Ovary (tissue), 9 donors: ENCODE data around the gene USP43. TPM values are rescaled to one million over a fixed set of nuclear protein-coding genes. Genes with fewer than 3 reads are reported as not detected.
"Not testable (repeated sequence)": the region's sequence is repeated elsewhere in the genome, so short reads cannot be mapped to it uniquely, and the experiment has no call there.

Experiments
- DNase-seq, 5 donors: peaks; one replicate each; pipeline ENCODE4 v3.0.0-alpha.2; 2019 to 2020
- H3K27ac ChIP-seq, 2 donors: fragments of 200-600 bp; one replicate each; pipeline versions ENCODE4 v1.5.1 to v1.8.0; 2019 to 2022
- H3K27me3 ChIP-seq: fragments of 200-600 bp; one replicate; pipeline ENCODE4 v1.8.0; 2022
- H3K36me3 ChIP-seq: fragments of 200-600 bp; sonication (generic); one replicate; pipeline ENCODE4 v1.5.1; 2019
- H3K4me1 ChIP-seq: one replicate; pipeline ENCODE4 v1.8.1; 2013; ENCODE audit warnings: mild to moderate bottlenecking, moderate library complexity; ENCODE audit not compliant: insufficient read depth
- H3K4me3 ChIP-seq: fragments of 200-600 bp; sonication (generic); one replicate; pipeline ENCODE4 v1.5.1; 2017
- H3K9me3 ChIP-seq, 2 donors: fragments of 200-600 bp in 1 of 2; sonication (generic) in 1 of 2; one replicate each; pipeline versions ENCODE4 v1.5.1 to v1.8.1; 2013 to 2019; ENCODE audit warnings: mild to moderate bottlenecking in 1 of 2, moderate library complexity in 1 of 2
- CTCF ChIP-seq, 3 donors: fragments of 450-650 bp in 2 of 3; fragments of 200-600 bp in 1 of 3; IDR thresholded peaks; one replicate each; pipeline versions ENCODE4 v1.5.1 to v1.8.0; 2016 to 2022; ENCODE audit warnings: antibody characterized with exemption in 3 of 3, mild to moderate bottlenecking in 1 of 3
- EP300 ChIP-seq: sonication (generic); formaldehyde crosslinking; IDR thresholded peaks from one replicate; pipeline ENCODE4 v1.6.1; 2017; ENCODE audit warnings: antibody characterized with exemption
- POLR2A ChIP-seq: fragments of 450-650 bp; IDR thresholded peaks from one replicate; pipeline ENCODE4 v1.6.1; 2017; ENCODE audit warnings: antibody characterized with exemption, mild to moderate bottlenecking, moderate library complexity
- WGBS, 3 donors: extraction: QIAGEN DNeasy Blood & Tissue Kit in 1 of 3; methylation state at CpG; one replicate each; pipeline versions ENCODE4 v1.1.5 to v1.1.7; 2013 to 2017; 5-methylcytosine and 5-hydroxymethylcytosine counted together
- intact Hi-C, 4 donors: fragments of 100-400 bp; cut with DNase I; formaldehyde crosslinking; loops; one replicate each; pipeline versions ENCODE4 v1.11.0 to v1.15.1; 2022 to 2023
- polyA plus RNA-seq, 2 donors: library from polyadenylated mRNA; stranded (reverse); fragments of 200-250 nt in 1 of 2; fragments of 350-450 nt in 1 of 2; fragmentation: Illumina TruSeq in 1 of 2; extraction: RNeasy Lipid Tissue Mini Kit (QIAGEN cat#74804) in 1 of 2; gene quantifications; one replicate each; pipeline ENCODE4 v1.2.3, GENCODE V29; 2013 to 2014
- total RNA-seq, 7 donors: library from RNA; depleted of rRNA in 2 of 7; stranded (reverse); fragments of >200 nt in 2 of 7; fragmentation: NEBNext Ultra II Directional in 3 of 7; extraction: Animal tissue kit (Norgen Biotek cat#: 25700) in 3 of 7; gene quantifications; one replicate each; pipeline versions ENCODE4 v1.1.0 to v1.2.4, GENCODE V29; 2016 to 2023
- donor health status: DM: no; HTN: no; CAD: no; lungs with moderate emphysema.
- donor health status: DM: no; HTN: no; CAD: no.
- donor health status: Bipolar disorder and iron deficiency.
- donor health status: DM: yes; HTN: yes; CAD: no.
- donor health status: DM: no; HTN: no; CAD: no.
- donor health status: DM: yes; HTN: yes; CAD: no.

Gene USP43
- total and polyA plus RNA-seq, 9 donors: 0.13 to 11.1 (median 0.68) TPM; not detected in 1

- intact Hi-C loops: no loop called here
- H3K4me1 ChIP-seq: no peaks in the 10 kb centered on the region
- TF ChIP-seq CTCF (IDR thresholded peaks at IDR 0.05) (no peak), POLR2A (no peak), EP300 (no peak)
- WGBS, 3 donors: 86 to 87% (median 86%) methylated on average over 6 of the region's 6 CpGs
- H3K36me3 ChIP-seq: no peaks in the 10 kb centered on the region
- no peak overlapping the region for H3K4me3 ChIP-seq
- H3K27me3 ChIP-seq: no peaks in the 10 kb centered on the region
- H3K27ac ChIP-seq: no peak overlapping the region
- H3K9me3 ChIP-seq: no peaks in the 10 kb centered on the region
- no peak for DNase-seq
These were observed 38.9 kb upstream of the USP43 start for GRCh38 chr17:9606453-9606852.

- H3K27ac ChIP-seq, H3K27me3 ChIP-seq, H3K36me3 ChIP-seq, H3K9me3 ChIP-seq, H3K4me1 ChIP-seq, intact Hi-C loops, DNase-seq, H3K4me3 ChIP-seq: not testable (repeated sequence)
- 74 to 85% (median 78%) methylated on average over 5 of the region's 5 CpGs for WGBS, 3 donors
These were observed 38.3 kb upstream of the USP43 start for GRCh38 chr17:9607058-9607457.

- TF ChIP-seq CTCF (IDR thresholded peaks at IDR 0.05) (no peak), EP300 (no peak), POLR2A (no peak)
- Histone ChIP-seq H3K4me3 (no peak overlapping the region), H3K27me3 (no peaks in the 10 kb centered on the region), H3K36me3 (no peaks in the 10 kb centered on the region), H3K4me1 (no peaks in the 10 kb centered on the region), H3K9me3 (no peaks in the 10 kb centered on the region), H3K27ac (no peak overlapping the region)
- intact Hi-C loops: no loop called here
- whole genome bisulfite sequencing, 3 donors: 54 to 68% (median 62%) methylated on average over 2 of the region's 2 CpGs
- DNase-seq: no peak
These were observed 33.8 kb upstream of the USP43 start for GRCh38 chr17:9611557-9611956.

GRCh38 chr17:9612006-9612405 lies 33.3 kb upstream of the USP43 start:
- no peaks in the 10 kb centered on the region for H3K9me3 ChIP-seq
- 63 to 68% (median 65%) methylated on average over 9 of the region's 9 CpGs for WGBS, 3 donors
- intact Hi-C loops: no loop called here
- no peak for DNase-seq
- H3K4me3 ChIP-seq: no peak overlapping the region
- no peaks in the 10 kb centered on the region for H3K4me1 ChIP-seq
- H3K36me3 ChIP-seq: no peaks in the 10 kb centered on the region
- H3K27me3 ChIP-seq: no peaks in the 10 kb centered on the region
- TF ChIP-seq POLR2A: no peak
- no peak for TF ChIP-seq CTCF (IDR thresholded peaks at IDR 0.05)
- no peak for TF ChIP-seq EP300
- H3K27ac ChIP-seq: no peak overlapping the region

- TF ChIP-seq CTCF (IDR thresholded peaks at IDR 0.05) (no peak), POLR2A (no peak), EP300 (no peak)
- no peak overlapping the region for H3K4me3 ChIP-seq
- intact Hi-C loops: no loop called here
- 42 to 66% (median 44%) methylated on average over 2 of the region's 2 CpGs for WGBS, 3 donors
- no peaks in the 10 kb centered on the region for H3K4me1 ChIP-seq
- DNase-seq: no peak
- H3K9me3 ChIP-seq: no peaks in the 10 kb centered on the region
- no peaks in the 10 kb centered on the region for H3K27me3 ChIP-seq
- no peaks in the 10 kb centered on the region for H3K36me3 ChIP-seq
- H3K27ac ChIP-seq: no peak overlapping the region
These were observed 29.8 kb upstream of the USP43 start for GRCh38 chr17:9615486-9615885.
